HG03159 (cell line): Measurements from ENCODE around the gene PDE4D.
"Not testable (repeated sequence)": the region's sequence is repeated elsewhere in the genome, so short reads cannot be mapped to it uniquely, and the experiment has no call there.

ENCODE experiments used
- ATAC-seq: cut with Tn5 transposase; IDR thresholded peaks from one replicate; pipeline ENCODE4 v1.9.1; 2021; ENCODE audit warnings: mild to moderate bottlenecking, moderate library complexity; ENCODE audit not compliant: unreplicated experiment

The PDE4D gene

DNA sequence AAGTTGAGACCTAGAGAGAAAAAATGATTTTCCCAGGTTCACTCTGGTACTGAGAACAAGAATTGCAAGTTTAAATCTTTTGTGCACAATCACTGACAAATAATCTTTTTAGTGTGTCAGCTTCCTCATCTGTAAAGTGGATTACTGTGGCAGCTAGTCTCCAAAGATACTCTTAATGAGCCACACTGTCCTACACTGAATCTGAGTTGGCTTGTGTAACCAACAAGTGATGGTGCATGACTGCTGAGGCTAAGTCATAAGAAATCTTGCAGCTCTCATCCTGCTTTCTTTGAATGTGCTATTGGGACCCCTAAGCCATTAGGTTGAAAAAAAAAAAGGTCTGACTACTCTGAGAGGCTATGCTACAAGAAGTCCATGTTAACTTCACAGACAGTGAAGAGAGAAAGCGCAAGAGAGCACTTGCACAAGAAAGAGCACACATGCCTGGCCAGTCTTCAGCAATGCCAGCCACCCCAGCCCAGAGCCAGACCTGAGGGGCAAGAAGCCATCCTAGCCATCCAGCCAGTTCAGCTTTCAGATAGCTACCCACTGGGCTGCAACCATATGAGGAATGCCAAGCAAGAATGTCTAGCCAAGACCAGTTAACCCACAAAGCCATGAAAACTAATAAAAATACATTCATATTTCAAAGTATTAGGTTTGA, 891.2 kb downstream of the PDE4D start:
- no peak for ATAC-seq

GRCh38 chr5:59001716-59002115, 891.8 kb downstream of the PDE4D start:
- no peak for ATAC-seq

DNA sequence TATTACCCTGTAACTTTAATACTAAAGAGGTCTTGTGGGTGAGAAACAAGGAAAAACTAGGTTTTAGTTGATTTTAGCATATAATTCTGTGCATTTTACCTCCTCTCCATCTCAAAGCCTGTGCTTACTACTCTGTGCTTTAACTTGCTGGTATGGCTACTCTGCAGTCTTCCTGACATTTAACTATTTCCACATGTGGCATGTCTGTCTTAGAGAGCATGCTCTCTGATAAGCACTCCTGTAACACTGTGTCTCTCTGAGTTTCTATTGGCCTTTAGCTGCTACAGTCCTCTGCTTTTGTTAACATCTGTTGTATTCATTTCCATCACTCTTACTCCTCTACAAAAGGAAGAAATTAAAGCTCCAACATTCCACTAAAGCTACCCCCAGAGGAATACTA, 892.4 kb downstream of the PDE4D start:
- no peak for ATAC-seq

DNA sequence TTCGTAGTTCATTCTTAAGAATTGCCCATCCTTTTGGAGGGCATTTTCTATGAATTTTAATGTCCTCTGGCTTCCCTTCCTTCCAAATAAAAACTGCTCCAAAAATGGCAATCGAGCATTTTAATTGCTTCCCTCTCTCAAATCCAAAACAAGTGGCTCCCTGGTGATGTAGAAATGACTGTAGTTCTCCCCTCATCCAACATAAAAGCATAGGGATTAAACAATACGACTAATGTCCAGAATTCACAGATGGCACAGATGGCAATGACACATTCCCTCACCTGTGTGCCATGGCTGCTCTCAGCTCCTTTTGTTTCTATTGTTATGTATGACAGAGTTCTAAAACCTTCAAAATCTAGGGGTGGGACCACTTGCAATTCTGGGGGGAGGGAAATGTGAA, 893.3 kb downstream of the PDE4D start:
- ATAC-seq, result no peak

DNA sequence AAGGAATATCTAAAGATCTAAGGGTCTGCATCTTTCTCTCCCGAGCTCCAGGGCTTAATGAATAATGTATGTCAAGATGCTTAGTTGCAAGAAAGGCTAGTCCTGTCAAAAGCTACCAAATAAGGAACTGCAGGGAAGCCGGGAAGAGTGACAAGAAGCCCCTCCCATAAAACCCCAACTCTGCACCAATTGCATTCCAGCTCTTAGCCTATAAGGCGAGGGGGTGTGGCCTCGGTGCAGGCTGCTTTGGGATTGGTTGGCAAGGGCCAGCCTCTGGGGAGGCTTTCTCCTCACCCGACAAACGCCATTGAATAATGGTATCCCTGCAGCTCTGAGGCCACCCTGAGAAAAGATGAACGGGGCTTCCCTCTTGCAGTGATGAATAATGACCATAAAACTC, 893.7 kb downstream of the PDE4D start:
- no peak for ATAC-seq

- no peak for ATAC-seq
These were observed 895.0 kb downstream of the PDE4D start for GRCh38 chr5:58998544-58998943.

GRCh38 chr5:58995779-58996178, 897.7 kb downstream of the PDE4D start:
- not testable (repeated sequence) for ATAC-seq

GRCh38 chr5:58993461-58993860, 900.1 kb downstream of the PDE4D start:
- ATAC-seq, result no peak

DNA sequence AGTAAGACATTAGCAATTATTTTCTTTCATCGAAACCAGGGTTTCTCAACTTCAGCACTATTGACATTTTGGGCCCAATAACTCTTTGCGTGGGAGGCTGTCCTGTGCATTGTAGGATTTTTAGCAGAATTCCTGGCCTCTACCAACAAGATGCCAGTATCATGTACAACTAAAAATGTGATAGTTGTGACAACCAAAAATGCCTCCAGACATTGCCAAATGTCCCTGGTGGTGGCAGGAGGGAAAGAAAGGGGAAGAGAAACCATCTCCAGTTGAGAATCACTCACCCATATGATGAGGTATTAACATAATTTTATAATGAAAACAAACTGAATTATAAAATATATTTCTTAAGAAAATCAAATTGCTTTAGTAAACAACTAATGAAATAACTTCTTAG, 904.6 kb downstream of the PDE4D start:
- ATAC-seq, result no peak

- no peak for ATAC-seq
These were observed 906.3 kb downstream of the PDE4D start for GRCh38 chr5:58987193-58987592.

DNA sequence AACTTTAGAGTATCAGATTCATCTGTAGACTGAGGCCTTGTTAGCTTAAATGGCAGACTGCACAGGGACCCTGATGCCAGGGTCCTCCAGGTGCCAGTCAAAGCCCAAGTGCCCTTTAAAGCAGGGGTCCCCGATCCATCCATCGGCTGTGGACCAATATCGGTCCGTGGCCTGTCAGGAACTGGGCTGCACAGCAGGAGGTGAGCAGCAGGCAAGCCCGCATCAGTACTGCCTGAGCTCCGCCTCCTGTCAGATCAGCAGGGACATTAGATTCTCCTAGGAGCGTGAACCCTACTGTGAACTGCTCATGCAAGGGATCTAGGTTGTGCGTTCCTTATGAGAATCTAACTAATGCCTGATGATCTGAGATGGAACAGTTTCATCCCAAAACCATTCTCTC, 907.2 kb downstream of the PDE4D start:
- ATAC-seq, result no peak

DNA sequence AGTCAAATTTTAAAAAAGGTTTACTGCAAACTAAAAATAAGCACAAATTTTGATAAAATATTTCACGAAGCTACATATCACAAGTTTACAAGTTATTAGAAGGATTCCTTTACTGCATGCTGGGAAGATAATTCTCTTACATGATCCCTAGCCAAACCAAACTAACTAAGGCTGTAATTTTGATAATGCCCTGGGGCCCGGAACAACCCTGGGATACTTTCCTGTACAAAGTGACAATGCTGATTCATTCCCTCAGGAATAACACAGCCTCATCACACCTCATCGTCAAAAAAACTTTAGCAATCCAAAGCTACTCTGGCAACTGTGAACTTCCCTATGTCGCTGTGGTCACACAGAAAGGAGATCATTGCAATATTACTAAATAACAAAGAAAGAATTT, 907.8 kb downstream of the PDE4D start:
- no peak for ATAC-seq

DNA sequence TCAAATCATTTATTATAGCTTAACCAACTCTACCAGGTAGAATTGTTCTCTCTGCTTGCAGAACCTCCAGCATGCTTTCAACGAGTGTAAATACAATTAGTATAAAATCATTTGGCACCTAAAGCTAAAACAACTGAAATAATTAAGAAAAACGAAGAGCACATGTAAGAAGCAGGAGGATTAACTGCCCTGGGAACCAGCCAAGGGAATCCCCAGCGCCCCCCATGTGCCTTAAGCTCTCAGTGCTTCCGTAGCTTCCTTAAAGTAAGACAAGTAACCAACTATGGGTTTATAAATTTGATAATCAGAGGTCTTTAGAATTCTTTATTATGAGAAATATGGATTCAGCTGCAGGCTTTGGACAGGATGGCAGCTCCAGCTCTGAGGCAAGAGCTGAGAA, 908.2 kb downstream of the PDE4D start:
- no peak for ATAC-seq

DNA sequence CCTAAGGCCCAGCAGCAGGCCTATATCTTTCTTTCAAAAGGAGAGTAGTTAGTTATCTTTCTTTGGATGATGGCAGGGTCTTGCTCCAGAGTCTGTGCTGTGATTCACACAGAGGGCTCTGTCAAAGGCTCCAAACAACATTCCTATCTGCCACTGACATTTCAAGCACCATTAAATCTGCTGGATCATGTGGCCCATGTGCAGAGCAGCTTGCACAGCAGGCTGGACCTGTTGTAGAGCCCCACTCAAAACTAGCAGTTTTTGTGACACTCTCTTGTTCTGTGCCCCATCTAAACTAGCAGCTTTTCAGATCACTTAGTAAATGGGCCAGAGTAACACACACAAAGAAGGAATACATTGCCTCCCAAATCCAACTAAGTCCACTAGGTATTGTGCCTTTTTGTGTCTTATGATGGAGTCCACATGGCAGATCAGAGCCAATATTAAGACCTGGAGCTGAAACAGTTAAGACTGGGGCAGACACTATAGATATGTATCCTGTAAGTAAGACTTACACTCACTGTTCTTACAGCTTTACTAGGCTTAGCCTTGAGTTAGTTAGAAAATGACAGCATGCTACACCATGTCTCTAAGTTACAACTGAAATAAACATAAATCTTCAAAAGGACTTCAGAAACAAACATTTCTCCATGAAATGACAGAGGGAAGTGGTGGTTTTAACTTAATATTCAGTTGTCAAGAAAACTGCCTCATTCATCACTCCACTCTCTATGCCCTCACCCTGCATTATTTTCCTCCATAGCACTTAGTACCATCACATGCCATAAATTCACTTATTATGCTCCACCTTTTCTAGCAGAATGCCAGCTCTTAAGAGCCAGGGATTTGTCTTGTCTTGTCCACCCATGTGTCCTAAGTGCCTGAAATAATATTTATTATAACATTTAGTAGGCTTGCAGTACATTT, 909.7 kb downstream of the PDE4D start:
- no peak for ATAC-seq

- no peak for ATAC-seq
These were observed 912.6 kb downstream of the PDE4D start for GRCh38 chr5:58980890-58981289.

DNA sequence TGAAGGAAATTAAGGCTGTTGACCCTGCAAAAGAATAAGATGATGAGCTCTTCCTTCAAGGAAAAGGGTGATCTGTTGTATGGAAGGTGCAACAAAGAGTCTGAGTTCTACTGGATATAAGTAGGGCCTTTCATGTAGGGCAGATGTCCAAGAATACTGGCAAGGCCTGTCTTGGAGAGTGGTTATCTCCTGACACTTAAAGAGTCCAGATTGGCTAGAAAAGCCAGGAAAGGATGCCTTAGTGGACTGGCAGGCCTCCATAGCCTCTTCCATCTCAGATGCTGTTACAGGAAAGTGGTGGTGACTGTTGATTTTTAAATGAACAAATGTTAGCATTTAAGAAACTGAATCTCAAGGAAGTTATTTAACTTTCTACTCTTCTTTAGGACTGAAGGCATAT, 914.4 kb downstream of the PDE4D start:
- no peak for ATAC-seq

GRCh38 chr5:58974601-58975000, 918.9 kb downstream of the PDE4D start:
- ATAC-seq, result no peak

DNA sequence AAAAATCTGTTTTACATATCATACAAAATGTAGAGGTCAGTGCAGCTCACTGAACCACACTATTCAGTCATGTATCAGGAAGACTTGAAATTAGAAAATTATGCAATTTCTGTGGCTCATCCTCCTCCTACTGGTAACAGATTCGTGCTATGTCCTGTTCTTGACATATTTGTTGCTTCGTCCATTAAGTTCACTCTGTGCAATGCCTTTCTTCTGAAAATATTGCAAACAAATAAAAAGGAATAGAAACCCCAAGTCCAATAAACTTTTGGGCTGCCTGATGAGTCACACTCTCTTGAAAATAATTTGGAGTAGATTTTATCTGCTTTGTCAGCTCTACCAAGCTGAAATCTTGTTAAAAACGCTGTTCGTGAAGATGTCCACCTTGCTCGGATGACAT, 919.4 kb downstream of the PDE4D start:
- ATAC-seq, result no peak

GRCh38 chr5:58972301-58972700, 921.2 kb downstream of the PDE4D start:
- no peak for ATAC-seq

DNA sequence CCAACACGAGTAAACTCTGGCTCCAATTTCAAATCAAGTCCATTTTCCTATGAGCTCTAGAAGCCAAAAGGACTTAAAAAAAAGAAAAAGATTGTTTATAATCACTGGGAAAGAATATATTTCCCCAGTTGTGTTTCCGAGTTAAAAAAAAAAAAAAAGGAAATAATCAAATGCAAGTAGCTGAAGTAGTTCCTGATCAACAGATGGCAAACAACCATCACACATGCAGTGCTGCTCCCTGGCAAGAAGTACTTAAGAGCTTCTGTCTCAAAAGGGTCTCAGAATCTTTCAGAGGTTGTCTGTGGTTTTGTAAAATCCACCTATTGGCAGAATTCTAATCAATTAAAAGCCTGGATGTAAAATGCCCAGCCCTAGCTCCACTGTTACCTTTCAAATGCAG, 922.8 kb downstream of the PDE4D start:
- no peak for ATAC-seq

DNA sequence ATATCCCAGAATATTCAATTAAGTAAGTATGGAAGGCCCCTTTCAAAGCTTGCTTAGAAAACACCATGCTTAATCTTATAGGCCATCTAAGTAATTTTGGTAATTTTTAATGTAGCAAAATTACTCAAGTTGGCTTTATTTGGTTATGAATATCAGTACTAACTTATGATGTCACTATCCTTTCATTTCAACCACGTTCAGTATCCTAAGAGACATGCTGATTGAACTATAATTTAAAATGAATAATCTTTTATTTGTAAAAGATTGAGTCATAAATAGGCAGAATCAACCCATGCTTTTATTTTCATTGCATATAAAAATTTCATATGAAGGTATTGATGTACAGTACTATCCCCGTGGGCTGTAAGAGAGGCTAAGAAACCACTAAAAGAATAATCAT, 923.7 kb downstream of the PDE4D start:
- ATAC-seq, result no peak

DNA sequence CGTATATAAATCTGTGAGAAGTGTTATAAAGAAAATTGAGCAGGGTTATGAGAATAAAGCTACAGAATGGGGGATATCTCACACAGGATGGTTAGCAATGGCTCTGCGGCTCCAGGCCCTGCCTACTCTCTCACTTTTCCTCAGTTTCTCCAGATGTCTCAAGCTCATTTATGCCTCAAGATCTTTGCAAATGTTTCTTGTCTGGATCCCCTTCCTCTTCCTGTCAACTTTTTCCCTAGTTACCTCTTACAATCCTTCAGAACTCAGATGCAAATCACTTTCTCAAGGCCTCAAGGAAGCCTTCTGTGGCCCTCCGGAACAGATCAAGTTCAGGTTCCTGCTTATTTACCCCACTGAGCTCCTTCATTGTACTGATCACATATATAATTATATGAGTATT, 924.3 kb downstream of the PDE4D start:
- ATAC-seq, result no peak
